GM12801 (cell line): Measurements from ENCODE around the gene KCTD4.

Experiments
- TF ChIP-seq, protein P1 (sequence below): IDR thresholded peaks from one replicate; pipeline ENCODE4 v1.5.1; 2011; ENCODE audit warnings: control low read depth; ENCODE audit not compliant: insufficient read length; ENCODE audit errors: extremely low read depth

KCTD4 gene

DNA sequence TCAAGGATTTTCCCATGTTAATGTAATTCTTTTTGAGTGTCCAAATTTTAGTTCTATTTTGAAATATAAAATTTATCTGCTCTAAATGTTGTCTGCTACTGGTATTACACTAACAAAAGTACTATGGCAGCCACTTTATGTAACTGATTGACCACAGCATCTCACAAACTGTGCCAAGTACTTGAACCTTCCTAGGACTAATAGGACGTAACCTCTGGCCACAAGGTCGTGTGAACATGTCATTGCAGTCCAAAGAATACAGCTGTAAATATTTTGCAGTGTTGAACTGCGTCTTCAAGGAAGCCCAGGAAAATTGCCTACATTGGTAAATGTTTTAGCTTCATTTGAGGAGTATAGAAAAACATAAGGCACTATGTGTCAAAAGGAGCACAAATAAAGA, 1.9 kb downstream of the KCTD4 start:
- TF ChIP-seq, protein P1, sequence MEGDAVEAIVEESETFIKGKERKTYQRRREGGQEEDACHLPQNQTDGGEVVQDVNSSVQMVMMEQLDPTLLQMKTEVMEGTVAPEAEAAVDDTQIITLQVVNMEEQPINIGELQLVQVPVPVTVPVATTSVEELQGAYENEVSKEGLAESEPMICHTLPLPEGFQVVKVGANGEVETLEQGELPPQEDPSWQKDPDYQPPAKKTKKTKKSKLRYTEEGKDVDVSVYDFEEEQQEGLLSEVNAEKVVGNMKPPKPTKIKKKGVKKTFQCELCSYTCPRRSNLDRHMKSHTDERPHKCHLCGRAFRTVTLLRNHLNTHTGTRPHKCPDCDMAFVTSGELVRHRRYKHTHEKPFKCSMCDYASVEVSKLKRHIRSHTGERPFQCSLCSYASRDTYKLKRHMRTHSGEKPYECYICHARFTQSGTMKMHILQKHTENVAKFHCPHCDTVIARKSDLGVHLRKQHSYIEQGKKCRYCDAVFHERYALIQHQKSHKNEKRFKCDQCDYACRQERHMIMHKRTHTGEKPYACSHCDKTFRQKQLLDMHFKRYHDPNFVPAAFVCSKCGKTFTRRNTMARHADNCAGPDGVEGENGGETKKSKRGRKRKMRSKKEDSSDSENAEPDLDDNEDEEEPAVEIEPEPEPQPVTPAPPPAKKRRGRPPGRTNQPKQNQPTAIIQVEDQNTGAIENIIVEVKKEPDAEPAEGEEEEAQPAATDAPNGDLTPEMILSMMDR = no peak

DNA sequence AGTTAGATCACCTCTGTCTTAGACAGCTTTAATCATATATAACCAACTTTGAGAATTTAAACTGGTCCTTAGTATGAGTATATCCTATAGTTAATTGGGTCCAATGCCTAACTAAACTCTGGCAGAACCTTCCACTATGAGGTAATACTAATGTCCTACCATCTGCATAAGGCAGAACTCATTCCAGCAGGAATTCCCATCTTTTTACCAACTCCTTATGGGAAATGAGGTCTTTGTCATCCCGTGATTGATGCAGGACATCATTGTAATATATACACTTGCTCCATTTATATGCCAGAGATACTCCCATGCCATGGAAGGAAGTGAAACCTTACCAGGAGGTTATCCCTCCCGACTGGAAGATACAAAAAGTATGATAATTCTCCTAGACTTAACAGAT, 2.8 kb downstream of the KCTD4 start:
- TF ChIP-seq, protein P1 = no peak

DNA sequence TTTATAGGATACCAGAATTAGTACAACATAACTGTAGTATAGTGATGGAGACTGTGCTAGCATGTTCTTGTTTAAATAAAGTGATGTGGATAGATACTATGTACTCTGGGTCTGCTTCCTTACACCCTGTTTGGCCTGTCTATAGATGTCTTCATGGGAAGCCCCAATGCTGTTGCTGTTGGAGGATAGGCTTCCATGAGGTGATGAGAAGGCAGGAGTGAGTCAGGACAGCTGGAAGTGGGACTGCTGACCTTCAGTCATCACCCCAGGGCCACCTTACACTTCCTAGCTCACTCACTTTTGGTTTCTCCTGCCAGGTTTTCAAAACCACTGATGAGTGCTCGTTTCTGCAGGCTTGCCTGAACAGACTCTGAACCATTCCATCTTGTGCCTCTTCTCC, 4.2 kb downstream of the KCTD4 start:
- TF ChIP-seq, protein P1 = no peak

DNA sequence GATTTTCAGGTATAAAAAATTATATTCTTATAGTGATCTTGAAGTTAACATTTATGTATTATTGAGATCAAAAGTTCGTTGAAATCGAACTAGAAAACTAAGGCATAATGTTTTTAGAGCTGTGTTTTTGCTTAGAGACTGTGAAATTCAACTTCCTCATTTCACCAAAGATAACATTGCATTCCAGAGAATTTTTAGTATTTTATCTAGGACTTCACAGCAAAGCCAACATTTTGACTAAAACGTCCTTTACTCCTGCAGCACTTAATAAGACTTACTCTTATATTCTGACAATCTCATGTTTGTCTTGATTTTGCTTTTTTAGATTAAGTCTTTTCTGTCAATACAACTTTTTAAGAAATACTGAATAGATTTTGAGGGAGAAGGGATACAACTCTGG, 4.7 kb downstream of the KCTD4 start:
- TF ChIP-seq, protein P1 = no peak

DNA sequence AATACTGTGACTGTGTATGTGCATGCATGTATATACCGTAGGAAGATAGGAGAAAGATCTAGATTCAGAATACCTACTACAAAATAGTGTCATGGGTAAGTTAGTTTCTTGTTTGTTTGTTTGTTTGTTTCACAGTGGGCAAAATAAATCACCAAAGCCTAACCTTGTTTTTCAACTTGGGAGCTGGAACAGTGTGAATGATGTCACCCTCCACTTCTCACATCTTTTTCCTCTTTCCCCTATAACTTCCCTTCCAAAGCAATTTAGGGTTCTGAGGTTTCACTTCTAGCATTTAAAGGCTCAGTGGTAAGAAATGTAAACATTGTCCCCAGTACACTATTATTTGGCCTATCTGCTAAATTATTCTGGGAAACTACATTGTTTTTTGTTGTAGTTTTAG, 5.4 kb downstream of the KCTD4 start:
- TF ChIP-seq, protein P1 = no peak

DNA sequence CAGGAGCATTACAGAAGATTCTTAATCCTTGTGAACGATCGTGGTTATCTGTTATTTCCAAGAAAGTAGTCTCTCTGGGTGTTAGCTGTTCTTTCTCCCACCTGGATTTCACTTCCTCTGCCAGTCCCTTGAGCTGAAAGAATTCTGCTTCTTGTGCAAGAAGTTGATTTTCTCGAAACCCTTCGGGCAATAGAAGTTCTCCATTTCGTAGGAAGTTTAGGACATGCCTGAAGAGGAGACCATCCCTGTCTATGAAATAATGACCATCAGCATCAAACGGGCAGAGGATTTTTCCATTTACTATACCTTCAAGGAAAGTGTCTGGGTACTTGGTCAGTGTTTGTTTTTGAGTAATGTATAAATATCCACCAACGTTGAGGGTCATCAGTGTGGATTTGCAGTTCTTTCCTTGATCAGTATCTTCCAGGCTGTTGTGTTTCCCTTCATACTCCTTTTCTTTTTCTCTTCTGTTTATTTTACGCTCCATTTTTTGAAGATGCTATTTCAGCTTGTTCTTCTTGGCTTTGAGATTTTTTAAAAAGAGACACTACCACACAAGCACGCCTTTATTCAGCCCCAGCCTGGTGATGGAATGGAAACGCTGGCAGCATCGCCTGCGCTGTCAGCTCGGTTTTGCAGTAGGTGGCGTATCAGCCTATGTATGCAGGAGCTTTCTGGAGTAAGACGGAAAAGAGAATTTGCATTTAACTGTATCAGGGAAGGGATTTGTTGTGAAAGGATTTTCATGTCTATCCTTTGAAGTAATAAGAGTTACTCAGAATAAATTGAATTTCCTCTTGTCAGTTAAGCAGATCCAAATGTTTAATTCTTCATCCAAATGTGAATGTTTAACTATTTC, 6.5 kb downstream of the KCTD4 start:
- TF ChIP-seq, protein P1 = no peak

DNA sequence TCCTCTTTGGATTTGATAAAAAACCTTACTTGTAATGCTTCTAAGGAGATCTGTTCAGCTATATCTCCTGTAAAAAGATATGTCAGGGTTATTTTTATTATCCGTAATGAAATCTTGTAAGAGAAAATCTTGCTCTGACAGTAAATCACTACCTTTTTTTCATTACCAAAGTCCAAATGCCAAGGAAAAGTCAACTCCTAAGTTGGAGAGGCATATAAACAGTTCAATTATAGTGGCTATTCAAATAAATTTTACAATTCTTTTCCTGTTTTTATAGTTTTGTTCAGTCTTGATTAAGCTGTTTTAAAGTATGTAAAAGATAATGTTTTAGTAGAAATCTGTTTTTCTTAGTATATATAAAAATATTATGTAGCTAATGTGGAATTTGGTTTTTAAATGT, 9.0 kb downstream of the KCTD4 start:
- TF ChIP-seq, protein P1 = no peak
